GF-D8 (cell line): ENCODE results near the gene PLK2.

Source experiments
- DNase-seq: peaks from one replicate; lab custom pipeline; 2025; lab: John Stamatoyannopoulos, UW

PLK2 gene

DNA sequence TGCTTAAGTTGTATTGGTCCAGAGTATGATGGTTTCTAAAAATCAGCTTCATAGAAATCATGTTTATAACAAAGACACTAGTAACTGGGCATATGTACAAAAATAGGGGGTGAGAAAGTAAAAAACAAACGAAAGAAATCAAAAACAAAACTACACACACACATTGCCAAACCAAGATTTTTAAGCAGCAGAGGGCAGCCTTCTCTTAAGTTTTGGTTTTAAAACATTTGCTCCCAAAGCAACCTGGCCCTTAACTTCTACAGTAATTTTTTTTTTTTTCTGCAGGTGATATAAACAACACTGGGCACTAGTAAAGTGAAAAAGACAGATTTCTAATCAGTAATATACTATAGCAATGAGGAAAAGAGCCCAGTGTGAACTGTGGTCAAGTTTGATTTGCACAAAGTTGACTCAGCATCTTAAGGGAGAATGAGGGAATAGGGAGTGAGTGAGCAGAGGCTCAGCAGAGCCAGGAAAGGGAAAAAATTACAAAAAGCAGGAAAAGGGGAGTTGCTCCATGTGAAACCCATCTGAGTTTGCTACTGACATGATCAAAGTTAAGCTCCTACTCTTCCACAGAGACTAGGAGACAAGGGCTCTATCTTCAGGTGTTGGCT, 18.0 kb upstream of the PLK2 start:
- DNase-seq: no peak

DNA sequence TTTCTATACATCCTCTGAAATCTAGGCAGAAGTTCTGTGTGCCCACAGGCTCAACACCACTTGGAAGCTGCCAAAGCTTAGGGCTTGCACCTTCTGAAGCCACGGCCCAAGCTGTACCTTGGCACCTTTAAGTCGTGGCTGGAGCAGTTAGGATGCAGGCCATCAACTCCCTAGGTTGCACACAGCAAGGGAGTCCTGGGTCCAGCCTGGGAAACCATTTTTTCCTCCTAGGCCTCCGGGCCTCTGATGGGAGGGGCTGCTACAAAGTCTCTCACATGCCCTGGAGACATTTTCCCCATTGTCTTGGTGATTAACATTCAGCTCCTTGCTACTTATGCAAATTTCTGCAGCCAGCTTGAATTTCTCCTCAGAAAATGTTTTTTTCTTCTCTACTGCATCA, 15.5 kb upstream of the PLK2 start:
- no peak for DNase-seq

DNA sequence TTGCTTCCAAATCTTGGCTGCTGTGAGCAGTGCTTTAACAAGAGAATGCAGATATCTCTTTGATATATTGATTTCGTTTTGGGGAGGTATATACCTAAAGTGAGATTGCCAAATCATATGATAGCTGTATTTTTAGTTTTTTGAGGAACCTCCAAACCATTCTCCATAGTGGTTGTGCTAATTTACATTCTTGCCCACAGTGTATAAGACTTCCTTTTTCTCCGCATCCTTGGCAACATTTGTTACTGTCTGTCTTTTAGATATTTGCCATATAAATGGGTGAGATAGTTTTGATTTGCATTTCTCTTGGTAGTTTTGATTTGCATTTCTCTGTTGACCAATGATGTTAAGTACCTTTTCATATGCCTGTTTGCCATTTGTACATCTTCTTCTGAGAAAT, 10.0 kb upstream of the PLK2 start:
- no peak for DNase-seq

DNA sequence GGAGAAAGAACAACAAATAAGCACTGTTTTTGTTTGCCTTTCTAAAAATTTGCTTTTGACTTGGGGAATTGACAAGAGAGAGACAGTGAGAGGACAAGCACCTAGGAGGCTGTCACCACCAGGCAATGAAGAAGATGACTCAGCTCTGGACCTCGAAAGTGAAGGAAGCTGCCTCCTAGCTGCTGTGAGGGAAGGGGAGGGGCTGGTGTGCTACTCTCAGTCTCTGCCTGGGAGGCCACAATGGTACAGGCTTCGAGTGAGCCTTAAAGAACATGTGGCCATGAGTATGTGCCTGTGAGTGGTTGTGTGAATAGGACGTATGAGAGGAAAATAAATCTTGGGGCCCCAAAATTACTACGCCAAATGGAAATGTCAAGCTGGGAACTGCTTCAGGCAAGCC, 7.1 kb upstream of the PLK2 start:
- DNase-seq: no peak

DNA sequence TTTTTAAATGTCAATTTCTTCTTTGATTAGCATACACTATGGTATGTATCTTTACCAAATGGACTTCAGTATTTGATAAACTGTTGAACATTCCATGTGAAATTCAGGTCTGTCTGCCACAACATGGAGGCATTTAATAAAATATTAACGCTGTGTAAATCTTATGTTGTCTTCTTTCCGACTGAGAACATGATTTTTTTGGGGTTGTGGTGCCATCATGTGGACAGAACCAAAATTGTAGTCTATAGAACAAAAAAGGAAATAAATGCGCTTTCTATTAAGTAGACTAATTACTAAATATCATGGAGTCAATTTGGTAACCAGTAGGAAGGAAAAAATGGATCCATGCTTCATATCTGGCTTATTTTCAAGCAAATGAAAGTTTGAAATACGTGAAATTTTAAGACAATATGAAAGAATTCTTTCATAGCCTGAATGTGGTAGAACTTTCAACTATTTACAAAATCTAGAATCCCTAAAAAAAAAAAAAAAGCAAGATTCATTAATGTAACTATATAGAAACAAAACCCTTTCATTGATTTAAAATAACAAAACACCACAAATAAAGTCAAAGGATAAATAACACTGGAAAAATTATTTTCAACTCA, 2.8 kb upstream of the PLK2 start:
- no peak for DNase-seq

DNA sequence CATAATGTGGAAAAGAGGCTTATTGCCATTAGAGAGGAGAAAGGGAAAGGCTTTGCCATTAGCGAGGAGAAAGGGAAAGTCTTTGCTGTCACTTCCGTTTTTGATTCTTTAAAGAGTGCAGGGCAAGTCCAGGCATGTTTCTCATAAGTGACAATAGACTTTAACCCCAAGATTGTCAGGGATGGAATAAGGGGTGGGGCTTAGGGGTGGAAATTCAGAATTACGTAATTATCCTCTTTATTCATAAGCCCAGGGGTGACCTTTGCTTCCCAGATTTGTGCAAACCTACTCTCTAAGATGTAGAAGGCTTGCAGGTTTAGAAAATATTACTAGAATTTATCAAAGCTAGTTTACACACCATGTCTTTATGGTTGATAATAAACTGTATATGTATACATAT, 2.3 kb upstream of the PLK2 start:
- DNase-seq: no peak

DNA sequence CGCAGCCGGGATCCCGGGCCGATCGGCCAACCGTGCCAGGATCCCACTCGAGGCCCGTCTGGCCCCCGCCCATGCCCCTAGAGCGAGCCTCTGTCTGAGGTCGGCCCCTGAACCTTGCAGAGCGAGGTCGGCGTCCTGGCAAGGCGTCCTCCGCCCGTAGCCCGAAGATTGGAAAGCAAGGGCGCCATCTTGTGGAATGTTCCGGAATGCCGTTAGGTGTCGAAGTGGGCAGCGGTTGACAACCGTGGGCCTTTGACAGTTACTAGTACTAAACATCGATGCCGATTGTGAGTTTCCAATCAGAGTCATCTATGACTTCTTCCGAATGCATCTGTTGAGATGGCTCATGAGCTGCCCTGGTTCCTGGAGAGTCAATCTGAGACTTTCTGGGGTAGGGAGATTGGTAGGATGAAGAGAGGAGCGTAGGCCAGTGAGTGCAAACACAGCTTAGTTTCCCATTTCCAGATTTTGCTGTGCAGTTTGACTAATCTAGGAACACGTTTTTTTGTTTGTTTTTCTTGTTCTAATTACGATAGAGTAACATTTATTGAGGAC, 923 bp upstream of the PLK2 start:
- peak; percentile 2 for DNase-seq

DNA sequence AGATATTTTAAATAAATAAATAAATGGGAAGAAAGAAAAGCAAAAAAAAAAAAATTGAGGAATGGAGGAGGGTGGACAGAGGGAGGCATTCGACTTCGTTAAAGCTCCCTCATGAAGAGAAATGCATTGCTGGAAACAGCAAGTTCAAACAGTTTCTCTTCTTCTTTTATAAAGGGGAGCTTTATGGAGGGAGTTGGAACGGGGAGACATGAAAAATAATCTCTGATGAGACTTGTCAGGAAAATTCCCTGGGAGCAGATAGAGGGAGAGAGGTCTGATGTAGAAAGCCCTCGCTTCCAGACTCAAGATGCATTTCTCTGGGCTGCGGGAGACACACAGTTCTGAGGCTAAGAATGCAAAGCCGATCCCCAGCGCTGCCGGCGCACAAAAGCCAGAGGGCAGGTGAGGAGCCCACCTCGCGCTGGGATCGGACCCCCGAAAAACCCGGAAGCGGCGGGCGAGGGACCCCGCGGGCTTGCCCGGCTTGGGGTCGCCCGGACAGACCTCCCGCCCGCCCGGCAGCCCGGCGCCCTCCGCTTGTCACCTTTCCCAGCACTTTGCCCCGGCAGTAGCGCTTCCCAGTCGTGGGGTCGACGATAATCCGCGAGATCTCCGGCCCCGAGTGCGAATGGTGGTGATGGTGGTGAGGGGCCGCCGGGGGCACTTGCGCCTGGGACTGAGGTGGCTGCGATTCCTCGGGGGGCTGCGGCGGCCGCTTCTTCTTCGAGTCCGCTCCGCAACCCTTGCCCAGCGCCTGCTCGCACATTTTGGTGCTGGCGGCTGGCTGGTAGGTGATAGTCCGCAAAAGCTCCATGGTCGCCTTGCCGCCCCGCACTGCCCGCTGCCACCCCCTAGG, 512 bp downstream of the PLK2 start:
- DNase-seq: no peak

DNA sequence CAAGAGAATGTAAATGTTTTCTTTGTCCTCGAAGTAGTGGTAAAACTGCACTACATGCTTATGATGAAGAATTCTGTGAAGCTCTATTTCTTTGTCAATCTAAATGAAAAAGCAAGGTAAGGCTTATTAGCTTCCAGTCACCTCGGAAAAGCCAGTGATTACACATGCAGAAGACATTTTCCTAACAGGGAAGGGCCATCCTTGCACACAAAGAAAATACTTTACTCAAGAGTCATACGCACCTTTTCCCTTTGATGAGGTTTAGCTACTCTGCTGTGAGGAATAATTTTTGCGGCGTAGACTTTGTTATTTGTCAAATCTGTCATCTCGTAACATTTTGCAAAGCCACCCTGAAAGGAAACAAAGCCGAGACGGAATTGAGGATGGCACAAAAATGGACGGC, 1.1 kb downstream of the PLK2 start:
- no peak for DNase-seq

DNA sequence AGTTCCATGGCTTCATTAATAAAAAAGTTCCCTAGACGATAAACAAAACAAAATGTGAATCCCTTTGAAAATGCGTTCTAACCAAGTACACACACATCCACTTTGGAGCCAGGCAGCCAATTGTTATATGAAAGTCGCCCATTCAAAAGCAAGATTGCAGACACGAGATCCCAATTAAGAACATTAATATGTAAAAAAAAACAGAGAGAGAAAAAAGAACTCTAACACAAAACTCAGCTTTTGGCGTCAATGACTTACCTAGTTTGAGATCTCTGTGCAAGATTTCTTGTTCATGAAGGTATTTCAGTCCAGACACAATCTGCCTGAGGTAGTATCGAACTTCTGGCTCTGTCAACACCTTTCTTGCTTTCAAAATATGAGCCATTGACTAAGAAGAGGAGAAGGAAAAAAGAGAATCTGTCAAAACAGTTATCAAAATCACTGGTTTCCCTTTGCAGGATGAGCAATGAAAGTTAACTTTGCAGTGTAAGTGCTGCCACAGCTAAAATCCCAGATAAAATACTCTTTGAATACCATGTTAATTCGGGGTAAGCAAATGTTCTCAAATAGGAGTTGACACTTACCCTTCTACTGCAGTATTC, 1.6 kb downstream of the PLK2 start:
- no peak for DNase-seq

DNA sequence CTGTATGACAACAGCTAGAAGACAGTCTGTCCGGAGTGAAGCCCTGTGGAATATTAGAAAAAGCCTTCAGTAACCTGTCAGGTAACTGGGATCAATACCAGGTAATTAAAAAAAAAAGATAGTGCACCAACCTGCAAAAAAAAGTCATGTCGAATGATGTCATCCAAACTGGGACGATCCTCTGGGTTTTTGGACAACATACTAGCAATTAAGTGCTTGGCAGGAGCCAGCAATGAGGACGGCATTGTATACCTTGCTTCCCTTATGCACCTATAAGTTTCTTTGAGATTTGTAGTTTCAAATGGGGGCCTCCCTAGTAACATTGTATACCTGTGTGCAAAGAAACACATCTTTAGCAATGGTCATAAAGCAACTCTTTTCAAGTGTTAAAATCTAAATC, 2.8 kb downstream of the PLK2 start:
- DNase-seq: no peak

DNA sequence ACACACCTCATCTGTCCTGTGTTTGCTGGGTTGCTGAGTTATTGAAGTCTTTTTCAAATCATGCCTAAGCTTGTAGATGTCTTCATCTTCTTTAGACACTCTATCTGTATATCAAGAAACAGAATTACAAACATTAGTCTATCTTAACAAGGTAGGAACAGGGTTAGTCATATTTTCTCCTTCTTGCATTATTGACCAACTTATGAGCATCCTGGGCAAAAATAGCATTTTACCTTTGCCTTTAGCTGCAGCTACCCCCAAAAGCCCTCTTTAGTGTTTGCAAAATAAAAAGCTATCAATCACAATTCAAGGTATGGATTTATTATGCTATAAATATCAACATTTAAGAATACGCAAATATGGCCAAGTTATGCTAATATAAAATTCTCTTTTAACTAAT, 3.4 kb downstream of the PLK2 start:
- DNase-seq: no peak

DNA sequence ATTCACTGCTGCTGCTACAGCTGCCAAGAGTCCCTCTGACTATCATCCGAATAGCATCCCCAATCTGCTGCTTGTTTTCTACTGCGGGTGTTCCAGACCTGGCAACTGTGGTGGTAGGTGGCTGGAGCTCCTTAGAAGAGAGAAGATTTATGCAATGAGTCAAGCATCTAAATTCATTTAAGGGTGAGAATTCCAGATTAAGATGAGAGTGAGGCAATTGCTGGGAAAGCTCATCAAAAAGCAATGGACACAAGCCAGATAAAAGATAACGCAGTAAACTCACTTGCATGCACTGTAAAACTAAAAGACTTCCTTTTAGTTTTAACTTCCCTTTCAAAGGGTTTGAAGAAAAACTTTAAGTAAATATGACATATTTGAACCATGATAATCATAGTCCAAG, 3.9 kb downstream of the PLK2 start:
- DNase-seq: no peak

DNA sequence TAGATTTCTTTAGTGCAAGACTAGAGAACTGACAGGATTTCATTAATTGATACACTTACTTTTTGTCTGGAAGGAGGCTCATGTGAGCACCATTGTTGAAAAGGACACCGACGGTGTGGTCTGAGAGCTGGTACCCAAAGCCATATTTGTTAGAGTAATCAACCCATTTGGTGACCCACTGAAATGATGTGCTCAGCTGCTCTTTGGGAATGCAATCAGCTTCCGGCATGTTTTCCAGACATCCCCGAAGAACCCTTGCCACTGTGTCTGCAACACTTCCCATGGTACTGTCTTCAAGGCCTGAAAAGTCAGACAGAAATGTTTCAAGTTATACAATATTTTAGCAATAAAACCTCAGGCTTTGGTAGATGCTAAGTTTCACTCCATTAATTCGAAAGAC, 4.4 kb downstream of the PLK2 start:
- DNase-seq: no peak

DNA sequence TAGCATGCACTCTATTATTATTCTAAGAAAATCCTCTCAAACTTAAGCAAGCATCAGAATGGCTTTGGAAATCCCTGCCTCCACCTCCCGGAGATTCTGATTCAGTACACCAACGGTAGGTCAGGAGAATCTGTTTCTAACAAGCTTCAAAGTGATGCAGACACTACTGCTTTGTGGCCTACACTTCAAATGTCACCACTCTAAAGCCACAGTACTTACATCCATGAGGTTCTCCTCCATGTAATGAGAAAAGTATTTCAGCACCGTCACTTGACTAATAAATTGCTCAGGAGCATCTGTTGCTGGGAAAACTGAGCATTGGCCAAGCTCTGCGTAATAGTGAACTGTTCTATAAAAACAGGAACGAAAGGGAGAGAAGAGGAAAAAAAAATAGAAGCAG, 4.8 kb downstream of the PLK2 start:
- no peak for DNase-seq

DNA sequence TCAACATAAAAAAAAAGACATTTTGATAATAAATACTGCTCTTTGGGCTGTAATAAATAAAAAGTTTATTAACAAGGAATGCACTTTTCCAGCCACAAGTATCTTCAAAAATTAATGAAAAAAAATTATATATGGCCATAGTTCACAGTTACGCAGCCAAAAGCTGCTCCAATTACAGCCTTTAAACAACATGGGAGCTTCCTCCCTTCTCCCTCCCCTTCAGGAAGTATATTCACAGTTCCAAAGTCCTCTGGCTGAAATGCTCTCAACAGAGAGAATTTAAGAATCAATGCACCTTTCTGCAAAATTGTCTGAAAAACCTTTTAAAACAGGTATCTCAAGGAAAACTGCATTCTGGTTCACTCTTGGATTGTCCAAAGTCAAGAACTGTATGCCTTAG, 5.9 kb downstream of the PLK2 start:
- no peak for DNase-seq

DNA sequence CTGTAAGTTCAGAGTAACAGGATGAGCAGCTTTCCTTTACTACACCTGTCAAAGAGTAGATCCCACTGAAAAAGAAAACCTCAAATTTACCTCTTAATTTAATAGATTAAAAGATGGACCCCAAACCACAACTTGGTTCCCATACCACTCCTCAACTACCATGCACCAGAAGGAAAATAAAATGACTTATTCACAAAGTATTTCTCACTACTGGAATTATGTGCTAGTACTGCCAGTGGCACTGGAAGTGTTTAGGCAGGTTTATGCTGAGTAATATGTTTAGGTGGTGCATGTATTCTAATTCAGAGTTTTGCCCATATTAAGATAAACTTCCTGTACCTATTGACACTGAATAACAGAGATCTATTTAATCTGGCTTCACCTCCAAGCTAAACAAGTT, 6.6 kb downstream of the PLK2 start:
- no peak for DNase-seq

DNA sequence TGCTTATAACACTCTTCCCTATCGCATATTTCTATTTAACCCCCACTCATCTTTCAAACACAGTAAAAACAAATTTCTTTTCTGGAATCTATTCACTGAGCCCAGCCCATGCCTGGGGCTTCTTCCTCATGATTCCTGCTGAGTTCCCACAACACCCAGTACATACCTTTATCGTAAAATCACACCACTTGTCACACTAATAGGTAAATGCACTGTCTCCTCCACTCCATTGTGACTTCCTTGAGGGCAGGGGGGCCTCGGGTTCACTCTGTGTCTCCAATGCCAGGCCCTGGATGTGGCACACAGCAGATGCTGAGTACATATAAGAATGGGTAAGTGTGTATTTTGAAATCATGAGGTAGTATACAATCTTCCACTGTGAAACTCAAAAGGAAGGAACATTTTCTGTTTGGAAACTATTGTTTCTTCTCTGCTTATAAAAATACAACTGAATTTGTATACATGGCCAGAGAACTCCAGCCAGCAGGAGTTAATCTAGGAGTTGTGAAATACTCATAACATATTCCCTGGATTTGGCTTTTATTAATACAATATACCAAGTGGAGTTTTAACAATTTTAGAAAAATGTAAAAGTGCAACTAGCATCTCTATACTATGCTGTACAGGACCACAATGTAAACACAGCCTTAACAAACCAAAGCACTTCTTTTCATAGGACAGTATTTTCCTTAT, 7.2 kb downstream of the PLK2 start:
- no peak for DNase-seq

DNA sequence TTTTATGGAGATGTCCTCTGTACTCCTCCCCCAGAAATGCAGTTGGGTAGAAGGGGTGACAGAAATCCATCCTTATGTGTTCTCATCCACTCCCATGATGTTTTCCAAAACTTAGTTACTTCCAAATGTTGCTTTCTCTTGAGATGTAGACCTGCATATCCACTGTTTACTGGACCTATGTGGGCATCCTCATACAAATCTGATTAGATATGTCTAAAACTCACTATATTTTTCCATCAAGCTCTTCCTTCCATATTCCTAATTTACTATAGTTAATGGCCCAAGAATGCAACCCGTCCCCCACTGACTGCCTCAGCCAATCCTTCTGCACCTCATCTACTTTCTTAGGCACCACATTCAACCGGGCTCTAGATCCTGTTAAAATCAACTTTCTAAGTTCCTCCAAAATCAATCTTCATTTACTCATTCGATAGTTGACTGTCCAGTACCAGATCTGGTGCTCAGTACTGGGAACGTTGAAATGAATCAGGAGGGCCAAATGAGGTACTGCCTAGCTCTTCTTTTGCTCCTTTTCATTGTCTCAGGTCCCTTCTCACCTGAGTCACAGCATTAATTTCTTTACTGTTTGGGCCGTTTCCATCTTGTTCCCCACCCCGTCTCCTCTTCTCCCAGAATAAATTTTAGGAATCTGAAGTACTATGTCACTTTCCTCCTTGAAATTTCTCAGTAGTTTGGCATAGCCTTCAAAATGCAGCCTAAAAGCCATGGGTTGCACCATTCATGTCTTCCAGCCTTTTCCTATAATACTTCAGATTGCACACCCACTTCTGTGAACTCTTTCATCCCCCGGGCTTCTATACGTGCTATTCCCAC, 7.9 kb downstream of the PLK2 start:
- no peak for DNase-seq

DNA sequence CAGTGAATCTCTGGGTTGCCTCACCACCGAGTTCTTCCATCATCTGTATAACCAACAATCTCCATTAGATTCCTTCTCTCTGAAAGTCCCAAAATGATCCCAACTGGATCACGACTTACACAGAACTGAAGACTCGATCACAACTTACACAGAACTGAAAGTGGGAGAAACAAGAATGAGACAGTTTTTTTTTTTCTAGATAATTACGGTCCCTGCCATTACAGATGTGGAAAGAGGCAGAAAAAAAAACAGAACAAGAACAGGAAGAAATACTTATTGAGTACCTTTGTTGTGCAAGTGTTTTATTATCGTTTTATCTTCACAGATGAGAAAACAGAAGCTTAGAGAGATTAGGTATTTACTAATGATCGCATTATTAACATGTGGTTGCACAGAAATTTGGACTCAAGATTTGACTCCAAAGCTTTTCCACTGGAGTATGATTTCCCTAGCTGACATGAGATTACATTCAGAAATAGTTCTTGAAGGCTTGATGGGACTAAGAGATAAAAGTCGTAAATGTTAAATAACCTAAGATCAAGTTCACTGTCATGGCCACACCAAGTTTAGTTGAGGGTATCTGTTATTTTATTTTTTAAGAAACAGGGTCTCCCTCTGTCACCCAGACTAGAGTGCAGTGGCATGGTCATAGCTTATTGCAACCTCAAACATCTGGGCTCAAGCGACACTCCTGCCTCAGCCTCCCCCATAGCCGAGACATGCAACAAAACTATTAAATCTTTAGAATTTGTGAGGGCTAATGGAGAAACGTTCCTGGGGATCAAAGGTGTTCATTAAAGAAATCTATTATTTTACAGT, 8.9 kb downstream of the PLK2 start:
- no peak for DNase-seq
